Kasumi-1 (cell line): ENCODE results near the gene ZNF653.
A peak's percentile ranks its signal among the peaks of the same experiment; 100 is the strongest.
"Not testable (repeated sequence)": the region's sequence is repeated elsewhere in the genome, so short reads cannot be mapped to it uniquely, and the experiment has no call there.

Experiments used
- DNase-seq, 2 experiments: peaks; one replicate each; lab custom pipeline; 2025; lab: John Stamatoyannopoulos, UW

ZNF653 gene

DNA sequence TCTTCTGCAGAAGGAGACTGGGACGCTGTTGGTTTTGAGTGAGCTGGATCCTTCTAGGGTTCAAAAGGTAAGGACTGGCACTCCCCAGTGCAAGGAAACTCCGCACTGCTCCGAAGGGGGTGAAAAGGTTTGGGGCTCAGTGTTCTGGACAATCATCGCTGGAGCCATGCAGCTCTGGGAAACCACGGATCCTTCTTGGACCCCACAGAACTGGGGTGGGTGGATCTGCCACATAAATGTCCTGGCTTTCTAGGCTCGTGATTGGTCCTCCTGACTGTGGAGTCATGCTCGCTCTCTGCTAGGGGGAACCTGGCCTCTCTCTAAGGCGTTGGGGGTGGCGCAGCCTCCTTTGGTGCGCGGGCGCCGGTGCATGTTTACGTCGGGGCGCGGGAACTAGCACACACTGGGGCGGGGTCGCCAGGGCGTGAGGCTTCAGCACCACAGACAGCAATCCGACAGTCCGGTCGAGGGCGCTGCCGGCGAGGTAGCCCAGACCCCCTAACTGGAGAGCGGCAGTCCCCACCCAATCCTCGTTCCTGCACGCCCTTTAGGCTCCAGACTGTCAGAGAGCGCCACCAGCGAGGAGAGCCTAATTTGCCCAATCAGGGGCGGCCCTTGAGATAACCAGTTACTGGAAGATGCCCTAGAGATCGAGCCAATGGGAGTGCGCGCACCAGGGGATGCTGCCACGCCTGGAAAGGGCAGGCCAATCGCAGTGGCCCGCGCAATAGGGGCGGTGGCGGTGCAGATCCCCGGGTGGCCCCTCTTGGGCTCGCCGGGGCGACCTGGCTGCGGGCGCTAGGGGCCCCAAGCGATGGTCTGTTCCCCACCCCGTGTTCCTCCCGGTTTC is 23.9 kb downstream of the ZNF653 start:
- DNase-seq = peak; percentile 84 to 89

- no peak for DNase-seq
Observed at GRCh38 chr19:11480715-11481533, 24.7 kb downstream of the ZNF653 start, which contains the start of gene ELAVL3. TSS of gene ELAVL3 (minus strand) at chr19:11481046. CDS start at chr19:11480608, 438 bp downstream.

DNA sequence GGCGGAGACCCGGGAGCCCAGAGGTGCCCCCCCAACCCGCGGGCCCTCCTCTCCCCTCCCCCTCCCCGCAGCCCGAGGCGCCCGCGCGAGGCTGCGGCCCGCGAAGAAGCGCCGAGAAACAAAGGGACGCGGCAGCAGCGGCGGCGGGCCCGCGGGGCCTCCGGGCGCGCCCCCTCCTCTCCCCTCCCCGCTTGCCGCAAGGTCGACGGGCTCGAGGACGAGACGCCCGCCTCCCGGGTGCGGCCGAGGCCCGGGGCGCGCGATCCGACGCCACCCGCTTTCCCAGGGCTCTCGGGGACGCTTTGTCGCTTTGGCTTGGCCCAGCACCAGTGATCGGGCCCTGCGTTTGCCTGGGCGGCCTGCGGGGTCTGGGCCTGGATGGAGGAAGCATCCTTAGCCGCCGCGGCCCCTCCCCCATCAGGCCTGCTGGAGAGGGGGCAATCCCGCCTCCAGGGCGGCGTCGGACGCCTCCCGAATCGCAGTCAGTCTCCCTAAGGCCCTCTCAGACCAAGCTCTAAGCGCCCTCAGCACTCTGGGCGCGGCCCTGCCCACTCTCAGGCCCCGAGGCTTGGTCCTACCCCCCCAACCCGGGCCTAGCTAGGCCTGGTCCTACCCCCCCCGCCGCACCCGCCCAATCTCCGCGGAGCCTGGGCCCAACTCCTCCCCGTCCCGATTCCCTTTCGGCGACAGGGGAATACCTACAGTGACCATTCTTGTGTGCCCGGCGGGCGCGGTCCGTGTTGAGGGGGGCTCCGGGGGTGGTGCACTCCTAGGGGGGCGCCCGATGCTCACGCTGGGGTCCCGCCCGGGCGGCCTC is 25.5 kb downstream of the ZNF653 start:
- no peak for DNase-seq

- DNase-seq = no peak
Observed at GRCh38 chr19:11479090-11479897, 26.3 kb downstream of the ZNF653 start.

- no peak for DNase-seq
Observed at GRCh38 chr19:11478167-11479089, 27.2 kb downstream of the ZNF653 start.

- DNase-seq = no peak
Observed at GRCh38 chr19:11475861-11476260, 29.8 kb downstream of the ZNF653 start.

DNA sequence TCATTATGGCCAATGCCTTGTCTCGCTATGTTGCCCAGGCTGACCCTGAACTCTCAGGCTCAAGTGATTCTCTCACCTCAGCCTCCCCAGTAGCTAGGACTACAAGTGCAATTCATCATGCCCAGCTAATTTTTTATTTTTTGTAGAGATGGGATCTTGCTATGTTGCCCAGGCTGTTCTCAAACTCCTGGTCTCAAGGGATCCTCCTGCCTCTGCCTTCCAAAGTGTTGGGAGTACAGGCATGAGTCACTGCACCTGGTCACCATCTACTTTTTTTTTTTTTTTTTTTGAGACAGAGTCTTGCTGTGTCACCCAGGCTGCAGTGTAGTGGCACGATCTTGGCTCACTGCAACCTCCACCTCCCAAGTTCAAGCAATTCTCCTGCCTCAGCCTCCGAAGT is 30.3 kb downstream of the ZNF653 start:
- DNase-seq = not testable (repeated sequence)

- DNase-seq = no peak
Observed at GRCh38 chr19:11473725-11474124, 31.9 kb downstream of the ZNF653 start.

- not testable (repeated sequence) for DNase-seq
Observed at GRCh38 chr19:11468266-11468845, 37.3 kb downstream of the ZNF653 start.

- no peak for DNase-seq
Observed at GRCh38 chr19:11465600-11465999, 40.0 kb downstream of the ZNF653 start.

- DNase-seq = no peak
Observed at GRCh38 chr19:11464333-11465265, 41.0 kb downstream of the ZNF653 start.

GRCh38 chr19:11463391-11463790 is 42.2 kb downstream of the ZNF653 start:
- no peak for DNase-seq

GRCh38 chr19:11461453-11461852 is 44.2 kb downstream of the ZNF653 start:
- DNase-seq = no peak

- no peak for DNase-seq
Observed at GRCh38 chr19:11460207-11460606, 45.4 kb downstream of the ZNF653 start.

DNA sequence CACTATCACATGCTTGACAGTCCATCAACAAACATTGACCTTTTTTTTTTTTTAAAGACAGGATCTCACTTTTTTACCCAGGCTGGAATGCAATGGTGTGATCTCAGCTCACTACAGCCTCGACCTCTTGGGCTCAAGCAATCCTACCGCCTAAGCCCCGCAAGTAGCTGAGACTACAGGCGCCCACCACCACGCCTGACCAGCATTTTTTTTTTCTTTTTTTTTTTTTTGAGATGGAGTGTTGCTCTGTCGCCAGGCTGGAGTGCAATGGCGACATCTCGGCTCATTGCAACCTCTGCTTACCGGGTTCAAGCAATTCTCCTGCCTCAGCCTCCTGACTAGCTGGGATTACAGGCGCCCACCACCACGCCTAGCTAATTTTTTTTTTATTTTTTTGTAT is 46.7 kb downstream of the ZNF653 start:
- DNase-seq = not testable (repeated sequence)

DNA sequence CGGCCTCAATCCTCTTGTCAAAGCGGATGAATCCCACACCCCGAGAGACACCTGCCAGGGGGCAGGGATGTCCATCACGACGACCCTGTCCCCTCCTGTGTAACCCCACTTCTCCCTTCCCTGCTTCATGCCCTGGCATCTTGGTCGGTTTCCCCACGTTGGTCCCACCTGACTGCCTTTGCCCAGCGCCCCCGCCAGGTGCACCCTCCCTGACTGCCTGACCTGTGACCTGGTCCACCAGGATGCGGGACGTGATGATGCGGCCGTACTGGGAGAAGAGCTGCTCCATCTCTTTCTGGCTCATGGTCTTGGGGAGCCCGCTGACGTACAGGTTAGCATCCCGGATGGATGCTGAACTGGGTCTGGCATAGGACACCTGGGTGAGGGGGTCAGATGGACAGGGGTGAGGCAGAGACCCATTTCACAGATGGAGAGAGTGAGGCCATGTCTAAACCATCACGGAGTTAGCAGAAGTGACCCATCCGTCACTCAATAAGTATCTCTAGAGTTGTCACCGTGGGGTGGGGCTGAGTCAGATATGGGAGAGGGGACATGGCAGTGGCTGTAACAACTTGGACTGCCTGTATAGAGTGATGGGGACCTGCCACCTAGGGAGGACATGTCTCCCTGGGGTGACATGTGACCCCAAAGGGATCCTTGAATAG is 47.3 kb downstream of the ZNF653 start:
- no peak for DNase-seq

DNA sequence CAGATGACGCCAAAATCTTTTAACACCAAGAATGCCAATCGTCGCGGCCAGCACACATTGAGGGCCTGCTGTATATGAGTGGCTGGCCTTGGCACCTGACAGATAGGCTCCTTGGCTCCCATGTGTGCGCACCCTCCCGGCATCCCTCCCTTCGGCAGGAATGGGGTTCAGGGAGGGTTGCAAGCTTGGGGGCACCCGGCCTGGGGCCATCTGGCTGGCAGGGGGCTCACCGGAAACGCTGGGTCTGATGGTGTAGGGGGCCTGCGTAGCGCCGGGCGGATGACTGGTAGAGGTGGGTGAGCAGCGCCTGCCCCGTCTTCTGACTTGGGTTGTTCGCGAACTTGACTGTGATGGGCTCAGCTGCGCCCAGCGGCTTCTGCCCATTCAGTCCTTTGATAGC is 47.8 kb downstream of the ZNF653 start:
- no peak for DNase-seq

- no peak for DNase-seq
Observed at GRCh38 chr19:11457115-11457514, 48.5 kb downstream of the ZNF653 start.
